Measurements from ENCODE around the gene RAB11A. TPM values are rescaled to one million over a fixed set of nuclear protein-coding genes. Genes with fewer than 3 reads are reported as not detected.

RAB11A gene
- total RNA-seq, 1 donor from 2014 or later, result 350 TPM

GRCh38 chr15:65920825-65921309, 51.6 kb downstream of the RAB11A start:
- no peak overlapping the region for H3K4me3 ChIP-seq (ENCODE audit: low read depth, low read length)
- no peak for DNase-seq (ENCODE audit: low read depth)
- TF ChIP-seq, protein P1, sequence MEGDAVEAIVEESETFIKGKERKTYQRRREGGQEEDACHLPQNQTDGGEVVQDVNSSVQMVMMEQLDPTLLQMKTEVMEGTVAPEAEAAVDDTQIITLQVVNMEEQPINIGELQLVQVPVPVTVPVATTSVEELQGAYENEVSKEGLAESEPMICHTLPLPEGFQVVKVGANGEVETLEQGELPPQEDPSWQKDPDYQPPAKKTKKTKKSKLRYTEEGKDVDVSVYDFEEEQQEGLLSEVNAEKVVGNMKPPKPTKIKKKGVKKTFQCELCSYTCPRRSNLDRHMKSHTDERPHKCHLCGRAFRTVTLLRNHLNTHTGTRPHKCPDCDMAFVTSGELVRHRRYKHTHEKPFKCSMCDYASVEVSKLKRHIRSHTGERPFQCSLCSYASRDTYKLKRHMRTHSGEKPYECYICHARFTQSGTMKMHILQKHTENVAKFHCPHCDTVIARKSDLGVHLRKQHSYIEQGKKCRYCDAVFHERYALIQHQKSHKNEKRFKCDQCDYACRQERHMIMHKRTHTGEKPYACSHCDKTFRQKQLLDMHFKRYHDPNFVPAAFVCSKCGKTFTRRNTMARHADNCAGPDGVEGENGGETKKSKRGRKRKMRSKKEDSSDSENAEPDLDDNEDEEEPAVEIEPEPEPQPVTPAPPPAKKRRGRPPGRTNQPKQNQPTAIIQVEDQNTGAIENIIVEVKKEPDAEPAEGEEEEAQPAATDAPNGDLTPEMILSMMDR (conservative IDR thresholded peaks at IDR 0.05; ENCODE audit: low read depth, low read length), result no peak

- no peak overlapping the region for H3K4me3 ChIP-seq (ENCODE audit: low read depth, low read length)
- TF ChIP-seq, protein P1 (conservative IDR thresholded peaks at IDR 0.05; ENCODE audit: low read depth, low read length), result no peak
- DNase-seq (ENCODE audit: low read depth), result no peak
Observed at GRCh38 chr15:65921780-65922179, 52.5 kb downstream of the RAB11A start.

DNA sequence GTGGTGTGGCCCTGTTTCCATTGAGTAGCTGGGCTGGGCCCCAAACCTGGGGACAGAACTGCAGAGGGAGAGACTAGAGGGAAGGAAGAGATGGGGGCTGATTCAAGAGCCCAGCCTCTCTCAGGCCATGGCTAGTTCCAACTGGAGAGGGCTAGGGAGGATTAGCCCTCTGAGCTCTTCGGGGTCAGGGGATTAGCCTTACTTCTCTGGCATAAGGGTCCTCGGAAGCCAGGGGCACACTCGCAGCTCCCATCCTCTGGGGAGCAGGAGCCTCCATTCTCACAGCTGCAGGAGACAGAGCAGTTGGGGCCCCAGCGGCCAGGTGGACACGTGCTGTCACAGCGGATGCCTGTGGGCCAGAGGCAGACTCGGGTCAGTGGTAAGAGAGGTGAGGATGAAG, 53.3 kb downstream of the RAB11A start:
- no peak for DNase-seq (ENCODE audit: low read depth)
- TF ChIP-seq, protein P1 (conservative IDR thresholded peaks at IDR 0.05; ENCODE audit: low read depth, low read length), result no peak
- H3K4me3 ChIP-seq (ENCODE audit: low read depth, low read length), result no peak overlapping the region

GRCh38 chr15:65923264-65923663, 54.0 kb downstream of the RAB11A start:
- TF ChIP-seq, protein P1 (conservative IDR thresholded peaks at IDR 0.05; ENCODE audit: low read depth, low read length), result no peak
- DNase-seq (ENCODE audit: low read depth), result no peak
- H3K4me3 ChIP-seq (ENCODE audit: low read depth, low read length), result no peak overlapping the region

DNA sequence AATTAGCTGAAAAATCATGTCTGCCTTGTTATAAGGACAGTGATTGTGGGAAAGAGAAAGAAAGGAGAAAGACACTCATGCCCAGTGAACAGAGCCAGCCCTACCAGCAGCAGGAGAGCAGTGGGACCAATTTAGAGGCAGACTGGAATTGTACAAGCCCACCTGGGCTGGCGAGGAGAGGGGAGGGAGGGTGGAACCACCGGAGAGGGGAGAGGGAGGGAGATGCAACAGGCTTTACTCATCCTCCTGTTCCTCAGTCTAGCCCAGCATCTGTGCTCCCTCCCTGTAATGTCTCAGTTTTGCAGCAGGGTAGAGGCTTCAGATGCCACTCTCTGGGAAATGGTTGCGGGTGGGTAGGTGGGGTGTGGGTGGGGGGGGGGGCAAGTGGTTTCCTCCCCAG, 54.7 kb downstream of the RAB11A start:
- DNase-seq (ENCODE audit: low read depth), result no peak
- no peak overlapping the region for H3K4me3 ChIP-seq (ENCODE audit: low read depth, low read length)
- TF ChIP-seq, protein P1 (conservative IDR thresholded peaks at IDR 0.05; ENCODE audit: low read depth, low read length), result no peak

DNA sequence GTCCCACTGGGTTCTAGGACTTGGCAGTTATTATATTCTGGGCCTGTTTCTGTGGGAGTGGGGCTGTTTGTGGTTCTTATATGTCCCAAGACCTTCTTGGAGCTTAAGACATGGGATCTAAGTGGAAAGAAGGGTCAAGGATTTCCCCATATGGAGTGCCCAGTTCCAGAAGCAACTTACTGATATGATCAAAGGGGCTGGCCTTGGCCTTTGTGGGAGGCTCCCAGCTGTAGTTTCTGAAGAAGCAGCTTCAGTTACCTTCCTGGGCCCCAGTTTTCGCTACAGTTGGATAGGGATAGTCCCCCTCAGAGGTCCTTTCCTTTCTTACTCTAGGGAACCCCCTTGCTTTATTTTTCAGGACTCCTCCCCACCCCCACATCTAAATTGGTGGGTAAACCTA, 56.0 kb downstream of the RAB11A start:
- TF ChIP-seq, protein P1 (conservative IDR thresholded peaks at IDR 0.05; ENCODE audit: low read depth, low read length), result no peak
- H3K4me3 ChIP-seq (ENCODE audit: low read depth, low read length), result no peak overlapping the region
- DNase-seq (ENCODE audit: low read depth), result no peak

DNA sequence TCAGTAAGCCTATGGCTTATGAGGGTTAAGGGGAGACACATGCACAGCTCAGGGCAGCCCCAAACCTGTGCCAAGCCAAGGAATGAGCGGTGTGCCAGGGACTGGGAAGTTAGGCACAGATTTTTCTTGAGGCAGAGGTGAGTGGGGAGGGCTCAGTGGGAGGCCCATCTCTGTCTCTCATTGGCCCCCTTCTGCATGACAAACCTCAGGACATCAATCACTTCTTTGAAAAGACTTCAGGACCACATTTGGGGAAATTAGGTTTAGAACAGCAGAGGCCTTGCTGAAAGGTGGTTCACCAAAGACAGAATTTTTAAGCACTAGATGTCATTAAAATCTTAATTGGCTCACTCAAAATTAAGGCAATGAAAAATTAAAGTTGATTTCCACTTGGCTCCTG, 57.2 kb downstream of the RAB11A start:
- DNase-seq (ENCODE audit: low read depth), result no peak
- H3K4me3 ChIP-seq (ENCODE audit: low read depth, low read length), result no peak overlapping the region
- TF ChIP-seq, protein P1 (conservative IDR thresholded peaks at IDR 0.05; ENCODE audit: low read depth, low read length), result no peak

Measured in epithelial cell of proximal tubule (primary cell).